Measurements from ENCODE around the gene MAP2K3. TPM values are rescaled to one million over a fixed set of nuclear protein-coding genes. Genes with fewer than 3 reads are reported as not detected.

MAP2K3 gene
- total and polyA plus RNA-seq, 10 of the 15 experiments (the other 5 are each of a cell fraction or from before 2014, with no cell fraction given): 0.71 to 39.4 (median 18.6) TPM

DNA sequence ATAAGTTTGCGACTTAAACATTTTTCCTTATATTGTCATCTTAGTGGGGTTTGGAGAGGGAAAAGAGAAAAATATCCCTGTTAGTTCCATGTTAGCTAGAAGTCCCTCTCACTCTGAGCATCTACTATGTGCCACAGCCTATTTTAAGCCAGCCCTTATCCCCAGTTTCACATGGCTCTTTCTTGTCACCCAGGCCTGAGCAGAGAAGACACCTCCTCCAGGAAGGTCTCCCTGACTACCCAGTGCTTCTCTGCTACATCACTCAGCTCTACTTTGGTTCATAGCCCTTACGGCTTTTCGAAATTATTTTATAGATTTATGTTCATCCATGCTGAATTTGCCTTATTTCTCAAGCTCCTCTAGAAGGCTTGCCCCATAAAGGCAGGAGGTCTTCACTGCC, 7.2 kb upstream of the MAP2K3 start:
- no peaks in the 10 kb centered on the region for H4K20me1 ChIP-seq (ENCODE audit: control insufficient read depth, insufficient read depth)
- no peak for ATAC-seq
- no peak for TF ChIP-seq RAD21 (IDR thresholded peaks at IDR 0.05; ENCODE audit: insufficient read depth, low read depth, low read length)
- no peak for TF ChIP-seq RFX5 (IDR thresholded peaks at IDR 0.05; ENCODE audit: low read depth, low read length)
- no peak for TF ChIP-seq POLR2AphosphoS5 (IDR thresholded peaks at IDR 0.05; ENCODE audit: low read length)
- no peak for TF ChIP-seq DPF2 (IDR thresholded peaks at IDR 0.05)
- BruUV-seq (replicated peaks): no TSS peak
- H3K9ac ChIP-seq (ENCODE audit: control insufficient read depth, insufficient read depth, low read length): no peak overlapping the region
- ChIA-PET POLR2A (interaction anchor here (1.2 to 1.3 kb wide), 2 partner anchors 11 to 134 kb away, joined by 3 read pairs; no protein-coding TSS in a partner anchor), SMC1A (ENCODE audit: uncharacterized antibody, unreplicated experiment) (interaction anchor here (1.4 to 2.1 kb wide), 6 partner anchors 10 to 236 kb away, joined by 4 to 13 read pairs (median 6); no protein-coding TSS in a partner anchor), CTCF (interaction anchor here (0.6 to 3.5 kb wide), 8 partner anchors 10 to 272 kb away, joined by 3 to 32 read pairs (median 12); no protein-coding TSS in a partner anchor), RAD21 (ENCODE audit: unreplicated experiment) (interaction anchor here (0.6 to 2.3 kb wide), 2 partner anchors 149 to 161 kb away, joined by 3 to 10 read pairs; no protein-coding TSS in a partner anchor)
- H3K9me3 ChIP-seq (replicated peaks; ENCODE audit: control insufficient read depth, insufficient read depth, low read length): no peaks in the 10 kb centered on the region
- no peak overlapping the region for H3K4me2 ChIP-seq (ENCODE audit: control insufficient read depth, insufficient read depth)
- H3K27me3 ChIP-seq (replicated peaks in 1 of 2; ENCODE audit: control insufficient read depth in 2 of 2, insufficient read depth in 2 of 2, low read length in 1 of 2): peaks cover 0 to 5% of the 10 kb centered on the region in 2 experiments; a peak in 3 of 4 replicates
- no peak overlapping the region for H3K27ac ChIP-seq (ENCODE audit: control insufficient read depth, insufficient read depth)
- FAIRE-seq: no peak
- H3K36me3 ChIP-seq (ENCODE audit: control insufficient read depth in 2 of 2, insufficient read depth in 2 of 2, low read length in 1 of 2): no peaks in the 10 kb centered on the region
- peaks cover 10% of the 10 kb centered on the region for H3K4me1 ChIP-seq (ENCODE audit: control insufficient read depth, insufficient read depth, low read length)
- 88% methylated on average over 3 of the region's 3 CpGs for WGBS (ENCODE audit: insufficient coverage, insufficient replicate concordance, low lambda C conversion rate, missing lambda C conversion rate)
- H3K4me3 ChIP-seq: no peak overlapping the region
- no peak overlapping the region for H2AFZ ChIP-seq (ENCODE audit: control insufficient read depth, low read depth, low read length)
- in situ Hi-C loops (cut with MboI) (loop anchor here (5.0 to 10.0 kb wide), 3 partner anchors 47 to 237 kb away; no protein-coding TSS in a partner anchor), intact Hi-C loops (cut with micrococcal nuclease; ENCODE audit: unreplicated experiment) (no loop called here)
- no peak for DNase-seq (ENCODE audit: low read depth, low spot score)
- no peaks in the 10 kb centered on the region for H3K79me2 ChIP-seq (ENCODE audit: control insufficient read depth, insufficient read depth, low read length)

DNA sequence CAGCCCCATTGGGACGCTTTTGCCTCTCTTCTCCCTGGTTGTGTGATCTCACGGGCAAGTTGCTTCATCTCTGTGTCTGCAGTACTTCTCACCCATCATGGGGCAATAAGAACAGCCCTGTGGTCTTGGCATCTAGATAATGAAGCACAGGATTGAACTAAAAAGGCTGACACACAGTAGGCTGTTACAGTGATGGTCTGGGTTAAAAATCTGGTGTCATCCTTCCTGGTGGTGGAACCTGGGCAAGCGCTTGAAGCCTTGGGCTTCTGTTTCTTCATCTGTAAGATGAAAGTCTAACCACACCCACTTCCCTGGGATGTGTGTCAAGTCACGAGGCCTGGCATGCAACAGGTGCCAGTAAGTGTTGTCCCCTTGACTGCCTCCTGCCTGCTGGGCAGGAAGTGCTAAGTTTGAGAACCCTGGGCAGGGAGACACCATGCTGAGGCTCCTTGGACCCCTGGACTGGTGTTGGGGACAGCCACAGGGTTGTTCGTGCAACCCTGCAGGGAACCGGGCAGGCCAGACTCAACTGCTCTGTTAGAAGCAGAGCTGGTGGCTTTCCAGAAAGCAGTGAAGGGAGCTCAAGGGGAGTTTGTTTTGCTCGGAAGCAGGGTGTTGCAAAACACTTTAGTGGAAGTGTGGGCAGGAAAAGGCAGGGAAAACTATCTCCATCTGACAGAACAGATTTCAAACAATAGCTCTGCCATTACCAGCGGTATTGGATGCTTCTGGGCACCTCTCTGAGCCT, 5.9 kb upstream of the MAP2K3 start:
- CTCF ChIA-PET: interaction anchor here (0.6 to 3.2 kb wide), 10 partner anchors 9 to 234 kb away, joined by 3 to 37 read pairs (median 4); partner anchors contain the start of gene DHRS7B
- BruUV-seq (replicated peaks): no TSS peak
- 47% methylated on average over 8 of the region's 8 CpGs for WGBS (ENCODE audit: insufficient coverage, insufficient replicate concordance, low lambda C conversion rate, missing lambda C conversion rate)
- H4K20me1 ChIP-seq (ENCODE audit: control insufficient read depth, insufficient read depth): no peaks in the 10 kb centered on the region
- no peaks in the 10 kb centered on the region for H3K9me3 ChIP-seq (replicated peaks; ENCODE audit: control insufficient read depth, insufficient read depth, low read length)
- SMC1A ChIA-PET (ENCODE audit: uncharacterized antibody, unreplicated experiment): interaction anchor here (0.9 to 1.9 kb wide), 5 partner anchors 10 to 172 kb away, joined by 3 to 8 read pairs (median 5); no protein-coding TSS in a partner anchor
- POLR2A ChIA-PET: interaction anchor here (0.8 to 1.3 kb wide), 2 partner anchors 9 to 11 kb away, joined by 3 read pairs; no protein-coding TSS in a partner anchor
- intact Hi-C loops (cut with micrococcal nuclease; ENCODE audit: unreplicated experiment) (no loop called here), in situ Hi-C loops (cut with MboI) (loop anchor here (5.0 to 10.0 kb wide), 3 partner anchors 46 to 236 kb away; no protein-coding TSS in a partner anchor)
- no peaks in the 10 kb centered on the region for H3K36me3 ChIP-seq (ENCODE audit: control insufficient read depth in 2 of 2, insufficient read depth in 2 of 2, low read length in 1 of 2)
- peaks cover 11% of the 10 kb centered on the region for H3K4me1 ChIP-seq (ENCODE audit: control insufficient read depth, insufficient read depth, low read length)
- H3K4me3 ChIP-seq: no peak overlapping the region
- peaks cover 0 to 8% of the 10 kb centered on the region in 2 experiments; a peak in 3 of 4 replicates for H3K27me3 ChIP-seq (replicated peaks in 1 of 2; ENCODE audit: control insufficient read depth in 2 of 2, insufficient read depth in 2 of 2, low read length in 1 of 2)
- no peak overlapping the region for H3K9ac ChIP-seq (ENCODE audit: control insufficient read depth, insufficient read depth, low read length)
- no peak overlapping the region for H3K27ac ChIP-seq (ENCODE audit: control insufficient read depth, insufficient read depth)
- TF ChIP-seq YY1 (IDR thresholded peaks at IDR 0.05; ENCODE audit: low read depth, low read length): no peak
- DNase-seq (ENCODE audit: low read depth, low spot score) (no peak), ATAC-seq (no peak), FAIRE-seq (no peak)
- RAD21 ChIA-PET (ENCODE audit: unreplicated experiment): interaction anchor here (2.2 kb wide), 3 partner anchors 9 to 235 kb away, joined by 7 to 13 read pairs (median 13); no protein-coding TSS in a partner anchor
- no peak overlapping the region for H3K4me2 ChIP-seq (ENCODE audit: control insufficient read depth, insufficient read depth)
- H2AFZ ChIP-seq (ENCODE audit: control insufficient read depth, low read depth, low read length): no peak overlapping the region
- no peaks in the 10 kb centered on the region for H3K79me2 ChIP-seq (ENCODE audit: control insufficient read depth, insufficient read depth, low read length)
